ENCODE results near the gene CD2BP2. TPM values are rescaled to one million over a fixed set of nuclear protein-coding genes. Genes with fewer than 3 reads are reported as not detected.

CD2BP2 gene
- total and polyA plus RNA-seq, 2 donors (not counting 1 experiment from before 2014, with no cell fraction given), result 26.1 to 80.1 TPM

DNA sequence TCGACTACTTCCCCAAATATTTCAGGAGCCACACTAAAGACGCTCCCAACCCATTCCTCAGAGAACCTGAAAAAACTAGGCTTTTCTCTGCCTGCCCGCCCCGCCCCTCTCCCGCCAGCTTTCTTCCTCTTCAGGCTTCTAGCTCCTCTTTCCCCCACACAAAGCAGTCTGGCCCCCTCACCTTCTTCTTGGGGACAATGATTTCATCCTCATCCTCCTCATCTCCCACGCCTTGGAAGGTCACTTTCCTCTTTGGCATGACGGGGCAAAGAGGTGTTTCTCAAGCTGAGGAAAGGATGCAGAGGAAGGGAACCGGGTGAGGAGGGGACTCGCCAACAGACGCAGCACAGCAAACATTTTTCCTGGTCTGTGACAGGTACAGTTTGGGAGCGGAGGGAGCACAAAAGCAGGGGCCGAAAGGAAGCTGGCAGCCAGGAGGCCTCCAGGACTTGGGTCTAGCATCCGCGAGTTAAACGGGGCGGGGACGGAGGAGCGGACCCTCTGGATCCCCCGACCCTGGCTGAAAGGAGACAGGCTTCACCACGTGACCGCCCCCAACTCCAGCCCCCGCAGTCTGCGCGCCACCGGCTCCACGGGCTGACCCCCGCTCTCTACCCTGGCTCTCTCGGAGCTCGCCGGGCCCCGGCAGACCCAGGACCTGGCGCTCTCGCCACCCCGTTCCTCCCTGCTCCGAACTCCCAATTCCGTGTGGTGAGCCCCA is 525 bp downstream of the CD2BP2 start:
- Histone ChIP-seq H3K79me2 (ENCODE audit: control insufficient read depth, insufficient read depth, low read length) (peaks cover 39% of the 10 kb centered on the region), H2AFZ (ENCODE audit: insufficient read depth, low read depth, low read length, poor library complexity, severe bottlenecking) (peak overlapping the region; percentile 94), H4K20me1 (ENCODE audit: control insufficient read depth, insufficient read depth, low read length, poor library complexity, severe bottlenecking) (peaks cover 12% of the 10 kb centered on the region), H3K4me2 (replicated peaks; ENCODE audit: low read depth, low read length, poor library complexity, severe bottlenecking) (peak overlapping the region; percentile 93), H3K27ac (ENCODE audit: low read length in 2 of 2) (peak overlapping the region; percentile 84 to 94), H3K9me3 (ENCODE audit: control extremely low read depth in 1 of 3, control insufficient read depth in 2 of 3, insufficient read depth in 1 of 3, low read length in 2 of 3) (no peaks in the 10 kb centered on the region), H3K36me3 (replicated peaks in 1 of 2; ENCODE audit: control extremely low read depth in 1 of 2, control insufficient read depth in 1 of 2, extremely low read depth in 1 of 2, insufficient read depth in 2 of 2, low read length in 1 of 2) (peaks cover 0 to 44% of the 10 kb centered on the region in 2 experiments), H3K4me3 (ENCODE audit: control extremely low read depth in 1 of 5, extremely low read depth in 1 of 5, insufficient read depth in 1 of 5, low read depth in 2 of 5, low read length in 4 of 5) (peak overlapping the region; percentile 82 to 99 (median 92)), H3K27me3 (replicated peaks in 1 of 4; ENCODE audit: control extremely low read depth in 1 of 4, control insufficient read depth in 3 of 4, insufficient read depth in 4 of 4, low read length in 3 of 4) (no peaks in the 10 kb centered on the region), H3K9ac (ENCODE audit: low read length) (peak overlapping the region; percentile 92), H3K4me1 (ENCODE audit: control insufficient read depth in 2 of 2, insufficient read depth in 2 of 2, low read length in 2 of 2) (peaks cover 28 to 42% of the 10 kb centered on the region in 2 donors)
- H3K9me3 Mint-ChIP-seq (ENCODE audit: insufficient read depth), result no peaks in the 10 kb centered on the region
- POLR2A ChIA-PET, result interaction anchor here (0.6 to 2.8 kb wide), 10 partner anchors 16 to 1515 kb away, joined by 3 to 11 read pairs (median 4); partner anchors contain the start of genes SEPTIN1 and TBC1D10B
- no peaks in the 10 kb centered on the region for H3K27me3 Mint-ChIP-seq
- DNase-seq (no peak), ATAC-seq (ENCODE audit: low read depth) (peak; percentile 36)
- no peak for TF ChIP-seq EZH2 (IDR thresholded peaks at IDR 0.05; ENCODE audit: borderline replicate concordance, insufficient read depth, low read depth, low read length, poor library complexity, severe bottlenecking)
- TF ChIP-seq, protein P1, sequence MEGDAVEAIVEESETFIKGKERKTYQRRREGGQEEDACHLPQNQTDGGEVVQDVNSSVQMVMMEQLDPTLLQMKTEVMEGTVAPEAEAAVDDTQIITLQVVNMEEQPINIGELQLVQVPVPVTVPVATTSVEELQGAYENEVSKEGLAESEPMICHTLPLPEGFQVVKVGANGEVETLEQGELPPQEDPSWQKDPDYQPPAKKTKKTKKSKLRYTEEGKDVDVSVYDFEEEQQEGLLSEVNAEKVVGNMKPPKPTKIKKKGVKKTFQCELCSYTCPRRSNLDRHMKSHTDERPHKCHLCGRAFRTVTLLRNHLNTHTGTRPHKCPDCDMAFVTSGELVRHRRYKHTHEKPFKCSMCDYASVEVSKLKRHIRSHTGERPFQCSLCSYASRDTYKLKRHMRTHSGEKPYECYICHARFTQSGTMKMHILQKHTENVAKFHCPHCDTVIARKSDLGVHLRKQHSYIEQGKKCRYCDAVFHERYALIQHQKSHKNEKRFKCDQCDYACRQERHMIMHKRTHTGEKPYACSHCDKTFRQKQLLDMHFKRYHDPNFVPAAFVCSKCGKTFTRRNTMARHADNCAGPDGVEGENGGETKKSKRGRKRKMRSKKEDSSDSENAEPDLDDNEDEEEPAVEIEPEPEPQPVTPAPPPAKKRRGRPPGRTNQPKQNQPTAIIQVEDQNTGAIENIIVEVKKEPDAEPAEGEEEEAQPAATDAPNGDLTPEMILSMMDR (IDR thresholded peaks at IDR 0.05), result no peak
- H3K4me1 Mint-ChIP-seq, result peaks cover 48% of the 10 kb centered on the region
- H3K4me3 Mint-ChIP-seq, result peak overlapping the region; percentile 92
- under 1% methylated on average over 35 of the region's 36 CpGs for WGBS (ENCODE audit: insufficient coverage)
- intact Hi-C loops (cut with micrococcal nuclease), result loop anchor here (1.0 kb wide), 4 partner anchors 16 to 41 kb away; partner anchors contain the start of genes TBC1D10B and ZNF48
- CTCF ChIA-PET, result interaction anchor here (1.1 to 1.6 kb wide), 3 partner anchors 16 to 55 kb away, joined by 3 to 7 read pairs (median 4); partner anchors contain the start of gene TBC1D10B
- peak overlapping the region; percentile 95 for H3K27ac Mint-ChIP-seq

Measured in B cell (primary cell).